ENCODE data around the gene MAU2.

Gene MAU2, protein sequence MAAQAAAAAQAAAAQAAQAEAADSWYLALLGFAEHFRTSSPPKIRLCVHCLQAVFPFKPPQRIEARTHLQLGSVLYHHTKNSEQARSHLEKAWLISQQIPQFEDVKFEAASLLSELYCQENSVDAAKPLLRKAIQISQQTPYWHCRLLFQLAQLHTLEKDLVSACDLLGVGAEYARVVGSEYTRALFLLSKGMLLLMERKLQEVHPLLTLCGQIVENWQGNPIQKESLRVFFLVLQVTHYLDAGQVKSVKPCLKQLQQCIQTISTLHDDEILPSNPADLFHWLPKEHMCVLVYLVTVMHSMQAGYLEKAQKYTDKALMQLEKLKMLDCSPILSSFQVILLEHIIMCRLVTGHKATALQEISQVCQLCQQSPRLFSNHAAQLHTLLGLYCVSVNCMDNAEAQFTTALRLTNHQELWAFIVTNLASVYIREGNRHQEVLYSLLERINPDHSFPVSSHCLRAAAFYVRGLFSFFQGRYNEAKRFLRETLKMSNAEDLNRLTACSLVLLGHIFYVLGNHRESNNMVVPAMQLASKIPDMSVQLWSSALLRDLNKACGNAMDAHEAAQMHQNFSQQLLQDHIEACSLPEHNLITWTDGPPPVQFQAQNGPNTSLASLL

DNA sequence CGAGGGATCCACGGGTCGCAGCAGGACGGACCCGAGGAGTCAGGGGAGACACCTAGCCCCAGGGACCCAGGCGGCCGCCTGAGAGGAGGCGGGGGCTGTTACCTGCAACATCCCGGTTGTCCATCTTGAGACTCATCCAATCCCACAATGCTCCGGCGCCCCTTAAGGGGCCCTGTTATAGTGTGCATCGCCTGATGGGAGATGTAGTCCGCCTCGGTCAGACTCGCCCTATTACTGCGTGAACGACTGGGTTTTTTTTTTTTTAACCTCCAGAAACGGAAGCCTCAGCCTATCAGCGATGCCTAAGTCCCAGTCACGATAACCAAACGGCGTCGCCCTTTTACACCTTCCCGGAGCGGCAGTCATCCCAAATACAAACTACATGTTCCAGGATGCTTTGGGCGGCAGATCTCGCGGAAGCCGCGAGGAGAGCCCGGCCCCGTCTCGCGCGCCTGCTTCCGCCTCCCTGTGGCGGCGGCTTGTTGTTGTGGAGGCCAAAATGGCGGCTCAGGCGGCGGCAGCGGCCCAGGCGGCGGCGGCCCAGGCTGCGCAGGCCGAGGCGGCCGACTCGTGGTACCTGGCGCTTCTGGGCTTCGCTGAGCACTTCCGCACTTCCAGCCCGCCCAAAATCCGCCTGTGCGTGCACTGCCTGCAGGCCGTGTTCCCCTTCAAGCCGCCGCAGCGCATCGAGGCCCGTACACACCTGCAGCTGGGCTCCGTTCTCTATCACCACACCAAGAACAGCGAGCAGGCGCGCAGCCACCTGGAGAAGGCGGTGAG lies at the start of gene MAU2, which contains the start of gene SUGP1:
Gene MAU2, plus strand, starts transcription at position 469 of the 780 bp plus-strand sequence. Its CDS starts 31 bp downstream, at position 500.
Gene SUGP1, minus strand, starts transcription at position 149 of the 780 bp plus-strand sequence. Its CDS starts 13 bp downstream, at position 136.
- DNase-seq, result peak; percentile 93

DNA sequence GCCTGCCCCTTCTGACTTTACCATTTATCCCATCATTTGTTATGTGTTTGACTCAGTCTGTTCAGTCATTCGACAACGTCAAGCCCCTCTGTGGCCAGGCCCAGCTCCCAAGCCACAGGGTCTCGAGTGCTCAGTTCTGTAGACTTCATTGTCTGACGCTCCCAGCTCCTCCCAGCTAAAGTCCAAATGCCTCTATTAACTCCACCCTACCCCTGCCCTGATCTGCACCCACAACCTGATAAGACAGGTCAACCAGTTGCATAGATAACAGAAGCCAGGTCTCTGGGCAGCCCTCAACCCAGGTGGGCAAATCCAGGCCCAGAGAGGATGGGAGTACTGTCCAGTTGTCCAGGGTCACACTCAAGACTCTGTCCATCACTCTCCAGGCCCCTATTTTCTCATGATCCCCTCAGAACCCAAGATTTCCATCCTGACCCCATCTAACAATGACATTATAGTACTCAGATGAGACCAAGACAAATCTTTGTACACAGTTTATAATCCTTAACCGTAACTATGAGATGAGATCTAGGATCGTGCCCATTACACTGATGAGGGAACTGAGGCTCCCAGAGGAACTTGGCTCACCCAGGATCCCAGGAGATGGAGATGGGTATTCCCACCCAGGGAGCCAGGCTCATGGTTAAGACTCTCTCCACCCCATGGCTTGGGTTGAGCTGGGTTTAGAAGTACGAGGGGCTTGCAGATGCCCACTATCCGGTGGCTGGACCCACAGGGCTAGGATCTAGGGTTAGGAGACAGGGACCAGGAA lies 48.6 kb upstream of the MAU2 start:
- no peak for DNase-seq

DNA sequence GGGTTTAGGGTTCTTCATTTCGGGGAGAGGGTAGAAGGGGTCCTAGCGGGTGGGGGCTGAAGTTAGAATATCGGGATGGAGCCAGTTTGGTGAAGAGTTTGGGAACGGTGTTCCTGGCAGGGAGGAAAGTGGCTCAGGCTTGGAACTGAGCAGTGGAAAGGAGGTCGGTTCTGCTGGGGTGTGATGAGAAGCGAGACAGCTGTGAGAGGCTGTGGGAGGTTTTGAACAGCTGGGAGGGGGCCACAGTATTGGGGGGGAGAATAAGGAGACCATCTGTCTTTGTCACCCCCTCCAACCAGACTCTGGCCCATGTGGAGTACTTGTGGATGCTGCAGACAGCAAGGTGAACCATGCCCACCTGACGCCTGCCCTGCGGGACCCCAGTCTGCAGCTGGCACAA lies 46.5 kb upstream of the MAU2 start:
- no peak for DNase-seq

DNA sequence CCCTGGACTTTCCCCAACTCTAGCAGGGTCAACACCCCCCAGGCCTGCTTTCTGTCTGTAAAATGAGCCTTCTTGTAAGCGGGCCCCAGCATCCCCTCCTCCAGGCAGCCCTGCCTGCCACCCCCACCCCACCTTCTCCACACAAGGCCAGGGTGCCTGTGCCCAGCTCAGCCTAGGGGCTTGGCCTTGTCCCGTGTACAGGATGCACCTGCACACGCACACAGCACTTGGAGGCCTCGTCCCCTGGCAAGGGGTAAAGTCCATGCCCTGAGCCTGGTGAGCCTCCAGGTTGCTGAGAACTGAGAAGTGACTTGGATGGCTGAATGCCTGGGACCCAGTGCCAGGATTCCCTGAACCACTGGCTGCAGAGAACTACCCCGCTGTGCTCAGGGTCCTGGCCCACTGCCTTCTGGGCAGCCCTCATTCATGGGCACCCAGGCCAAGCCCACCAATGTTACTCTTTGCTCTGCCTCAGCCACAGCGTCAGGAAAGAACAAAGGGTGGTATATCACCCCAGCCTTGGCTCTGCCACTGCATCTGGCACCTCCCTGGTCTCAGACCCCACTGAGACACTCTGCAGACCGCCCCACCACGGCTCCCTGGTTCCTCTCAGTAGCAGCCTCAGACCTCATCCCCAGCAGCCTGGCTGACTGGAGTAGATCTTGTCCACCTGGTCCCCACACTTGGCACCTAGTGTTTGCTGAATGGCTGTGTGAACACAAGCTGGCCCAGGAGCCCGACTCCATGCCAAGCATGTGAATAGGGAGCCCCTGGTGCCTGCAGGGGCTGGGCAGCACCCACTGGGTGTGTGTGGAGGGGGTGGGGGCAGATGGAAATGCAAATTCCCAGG lies 45.7 kb upstream of the MAU2 start:
- no peak for DNase-seq

DNA sequence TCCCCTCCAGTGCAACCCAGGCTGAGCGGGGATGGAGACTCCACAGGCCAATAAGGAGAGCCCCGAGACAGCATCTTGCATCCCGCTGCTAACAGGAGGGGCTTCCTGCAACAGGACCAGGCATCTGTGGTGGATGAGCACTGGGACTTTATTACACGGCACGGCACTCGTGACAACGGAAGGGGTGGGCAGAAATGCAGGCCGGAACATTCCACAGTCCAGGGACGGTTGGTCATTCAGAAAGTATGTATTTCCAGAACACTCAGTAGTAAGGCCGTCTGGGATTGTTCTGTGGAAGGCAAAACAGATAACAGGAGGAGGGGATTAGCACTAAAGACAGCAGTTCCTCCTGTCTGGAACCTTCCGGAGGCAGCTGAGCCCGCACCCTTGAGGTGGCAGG lies 44.2 kb upstream of the MAU2 start:
- DNase-seq, result no peak

DNA sequence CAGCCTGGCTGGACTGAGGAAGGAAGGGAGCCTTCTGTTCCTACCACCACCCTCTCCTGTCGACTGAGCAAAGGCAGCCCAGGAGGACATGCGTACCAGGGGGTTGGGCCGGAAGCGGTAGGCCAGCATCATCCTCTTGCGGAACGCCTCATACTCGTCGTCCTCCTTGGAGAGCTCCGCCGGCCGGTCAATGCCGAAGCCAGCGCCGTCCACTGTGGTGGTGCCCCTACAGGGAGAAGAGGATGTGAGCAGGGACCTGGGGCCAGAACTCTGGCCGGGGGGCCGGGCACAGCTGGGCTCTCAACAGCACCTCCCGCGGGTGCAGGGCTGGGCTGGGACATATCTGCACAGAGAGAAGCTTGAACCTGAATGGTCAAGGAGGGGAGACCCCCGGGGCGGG lies 43.8 kb upstream of the MAU2 start:
- DNase-seq, result no peak

DNA sequence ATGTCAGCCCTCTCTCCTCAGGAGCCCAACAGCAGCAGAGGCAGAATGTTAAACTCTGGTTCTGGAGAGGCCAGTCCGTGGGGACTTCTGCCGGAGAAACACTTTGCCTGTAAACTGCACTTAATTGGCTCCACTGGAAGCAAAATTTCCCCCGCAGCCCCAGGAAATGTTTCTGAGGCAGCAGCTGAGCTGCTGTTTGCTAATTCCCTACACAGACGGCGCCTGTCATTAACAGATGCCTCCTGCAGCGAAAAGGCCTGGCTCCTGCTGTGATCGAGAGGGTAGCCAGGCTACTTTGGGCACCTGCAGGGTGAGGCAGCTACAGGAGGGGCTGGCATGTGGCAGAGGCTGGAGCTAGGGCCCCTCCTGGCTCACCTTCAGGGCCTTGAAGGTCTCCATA lies 42.3 kb upstream of the MAU2 start:
- DNase-seq, result no peak

DNA sequence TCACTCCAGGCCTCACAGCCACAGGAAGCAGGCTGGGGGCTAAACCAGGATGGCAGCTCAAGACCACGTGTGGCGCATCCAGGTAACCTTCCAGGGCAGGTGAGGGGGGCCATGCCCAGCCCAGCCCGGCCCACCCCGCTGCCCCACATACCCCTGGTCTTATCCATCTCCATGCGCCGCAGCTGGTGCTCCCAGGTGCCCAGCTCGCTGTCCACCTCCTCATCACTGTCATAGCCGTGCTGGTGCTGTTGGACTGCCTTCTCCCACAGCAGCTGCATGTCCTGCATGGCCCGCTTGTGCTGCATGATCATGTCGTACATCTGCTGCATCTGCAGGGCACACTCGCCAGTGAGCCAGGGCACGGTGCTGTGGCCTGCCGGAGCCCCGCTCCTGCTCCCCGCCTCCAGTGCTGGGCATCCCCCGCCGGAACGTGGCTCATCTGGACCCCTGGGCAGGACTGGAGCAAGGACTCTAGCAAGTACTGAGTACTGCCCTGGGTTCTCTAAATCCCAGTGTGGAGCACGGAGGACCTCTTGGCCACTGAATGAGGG lies 41.5 kb upstream of the MAU2 start:
- no peak for DNase-seq

DNA sequence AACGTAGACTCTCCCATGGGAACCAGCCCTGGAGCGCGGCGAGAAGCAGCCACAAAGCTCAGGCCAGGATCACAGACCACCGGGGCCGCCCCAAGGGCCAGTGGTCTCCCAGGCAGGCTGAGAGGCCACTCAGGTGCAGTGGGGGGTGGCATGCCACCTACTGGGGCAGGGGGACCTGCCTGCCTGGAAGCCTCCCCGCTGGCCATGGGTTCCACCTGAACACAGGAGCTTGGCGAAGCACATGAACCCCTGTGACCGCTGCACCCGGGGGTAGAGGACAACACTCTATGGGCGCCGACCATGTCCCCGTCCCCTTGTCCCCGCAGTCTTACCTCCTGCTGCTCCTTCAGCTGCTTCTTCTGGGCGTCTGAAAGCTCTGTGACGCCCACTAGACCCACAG lies 40.8 kb upstream of the MAU2 start:
- no peak for DNase-seq

DNA sequence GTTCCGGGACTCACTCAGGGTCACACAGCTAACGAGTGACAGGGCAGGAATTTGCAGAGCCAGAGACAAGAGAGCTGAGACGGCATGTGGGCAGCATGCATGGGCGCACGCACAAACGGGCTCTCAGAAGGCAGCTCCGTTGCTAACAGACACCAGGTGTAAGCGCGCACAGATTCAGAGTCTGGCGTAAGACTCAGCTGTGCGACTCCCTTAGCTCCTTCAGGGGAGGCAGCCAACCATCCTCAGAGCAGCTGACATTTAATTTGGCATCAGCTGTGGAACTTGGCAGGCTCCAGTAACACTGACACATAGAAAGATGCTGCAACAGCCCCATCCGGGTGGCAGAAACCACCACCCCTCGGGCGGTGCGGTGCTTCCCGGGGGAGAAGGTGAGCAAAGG lies 40.1 kb upstream of the MAU2 start:
- no peak for DNase-seq

DNA sequence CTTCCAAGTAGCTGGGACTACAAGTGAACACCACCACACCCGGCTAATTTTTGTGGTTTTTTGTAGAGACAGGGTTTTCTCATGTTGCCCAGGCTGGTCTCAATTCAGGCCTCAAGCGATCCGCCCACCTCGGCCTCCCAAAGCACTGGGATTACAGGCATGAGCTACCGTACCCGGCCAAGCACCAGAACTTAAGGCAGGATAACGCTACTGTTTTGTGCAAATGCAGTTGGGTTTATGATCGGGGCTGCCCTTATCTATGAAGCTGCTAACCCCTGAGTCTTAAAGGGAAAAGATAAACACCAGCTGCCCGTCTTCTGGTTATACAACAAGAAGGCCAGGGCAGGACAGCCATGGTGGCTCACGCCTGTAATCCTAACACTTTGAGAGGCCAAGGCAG lies 34.9 kb upstream of the MAU2 start:
- no peak for DNase-seq

DNA sequence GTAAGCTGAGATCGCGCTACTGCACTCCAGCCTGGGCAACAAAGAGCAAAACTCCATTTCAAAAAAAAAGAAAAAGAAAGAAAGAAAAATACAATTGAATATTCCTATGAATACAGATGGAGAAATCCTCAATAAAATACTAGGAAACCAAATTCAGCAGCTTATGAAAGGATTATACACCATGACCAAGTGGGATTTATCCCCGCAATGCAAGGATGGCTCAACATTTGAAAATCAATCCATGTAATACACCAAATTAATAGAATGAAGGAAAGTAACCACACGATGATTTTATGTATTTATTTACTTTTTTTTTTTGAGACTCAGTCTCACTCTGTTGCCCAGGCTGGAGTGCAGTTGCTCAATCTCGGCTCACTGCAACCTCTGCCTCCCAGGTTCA lies 28.0 kb upstream of the MAU2 start:
- no peak for DNase-seq

DNA sequence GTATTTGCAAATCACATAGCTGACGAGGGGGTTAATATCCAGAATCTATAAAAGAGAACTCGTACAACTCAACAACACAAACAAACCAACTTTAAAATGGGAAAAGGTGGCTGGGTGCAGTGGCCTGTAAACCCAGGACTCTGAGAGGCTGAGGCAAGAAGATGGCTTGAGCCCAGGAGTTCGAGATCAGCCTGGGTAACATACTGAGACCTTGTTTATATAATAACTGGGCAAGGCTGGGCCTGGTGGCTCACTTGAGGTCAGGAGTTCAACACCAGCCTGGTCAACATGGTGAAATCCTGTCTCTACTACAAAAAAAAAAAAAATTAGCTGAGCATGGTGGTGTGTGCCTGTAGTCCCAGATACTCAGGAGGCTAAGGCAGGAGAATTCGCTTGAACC lies 25.7 kb upstream of the MAU2 start:
- no peak for DNase-seq

DNA sequence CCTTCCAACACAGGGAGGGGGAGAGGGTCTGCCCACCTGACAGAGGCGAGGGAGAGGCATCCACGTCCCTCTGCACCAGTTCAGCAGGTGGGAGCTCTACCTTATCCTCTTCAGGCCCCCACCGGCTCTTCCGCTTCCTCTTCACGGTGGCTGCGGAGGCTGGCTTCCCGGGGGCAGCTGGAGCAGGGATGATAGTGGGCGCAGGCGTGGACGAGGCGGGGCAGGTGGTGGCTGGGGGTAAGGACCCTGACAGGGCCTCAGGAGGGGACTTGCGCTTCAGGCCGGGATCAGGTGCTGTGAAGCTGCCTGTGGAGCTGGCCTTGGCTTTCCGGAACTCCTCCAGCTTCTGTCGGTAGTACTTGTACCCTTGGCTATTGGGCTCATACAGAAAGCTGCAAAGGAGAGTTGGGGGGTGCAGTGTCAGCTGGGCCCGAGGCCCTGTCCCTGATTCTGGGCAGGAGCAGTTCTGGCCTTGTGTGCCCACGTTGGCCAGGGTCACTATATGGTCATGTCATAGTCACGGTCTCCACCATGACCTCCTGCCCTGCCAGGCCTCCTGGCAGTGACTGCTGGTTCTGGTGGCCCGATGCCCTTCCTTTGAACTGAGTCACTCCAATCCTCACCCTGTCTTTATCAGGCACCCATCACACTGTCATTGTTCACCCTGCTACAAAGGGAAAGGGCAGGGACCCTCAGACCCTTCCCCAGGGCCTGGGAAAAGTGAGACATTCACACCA lies 23.5 kb upstream of the MAU2 start:
- DNase-seq, result no peak

DNA sequence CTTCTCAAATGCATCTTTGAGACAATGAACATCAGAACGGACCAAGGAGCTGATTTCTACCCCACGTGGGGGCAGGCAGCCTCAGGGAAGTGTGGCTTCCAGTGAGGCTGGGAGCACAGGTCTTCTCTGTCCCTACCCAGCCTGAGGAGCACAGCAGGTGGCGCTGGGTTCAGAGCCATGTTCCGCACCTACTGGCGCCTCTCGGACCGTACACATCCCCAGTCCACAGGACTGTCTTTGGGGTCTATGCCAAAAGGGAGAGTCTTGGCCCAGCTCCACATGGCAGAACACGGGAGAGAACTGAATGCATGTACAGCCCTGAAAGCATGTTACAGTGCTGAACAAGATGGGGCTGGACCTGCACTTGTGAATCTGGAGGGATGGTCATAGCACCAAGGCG lies 22.9 kb upstream of the MAU2 start:
- no peak for DNase-seq

DNA sequence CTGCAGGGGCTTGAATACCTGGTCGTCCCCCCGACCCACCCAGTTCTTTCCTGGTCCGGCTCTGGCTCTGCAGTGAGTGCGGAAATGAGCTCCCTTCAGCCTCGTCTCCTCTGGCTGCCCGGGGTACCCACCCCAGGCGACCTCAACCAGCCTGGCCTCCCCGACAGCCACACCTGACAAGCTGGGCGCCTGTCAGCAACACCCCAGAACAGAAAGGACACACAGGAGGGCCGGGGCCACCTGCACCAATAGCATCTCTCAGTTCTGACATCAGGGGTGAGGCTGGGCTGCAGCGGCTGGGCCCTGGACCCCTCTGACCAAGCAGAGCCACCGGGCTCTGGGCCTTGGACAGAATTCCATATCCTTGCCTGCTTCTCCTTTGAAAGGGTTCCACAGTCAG lies 20.0 kb upstream of the MAU2 start:
- DNase-seq, result no peak

DNA sequence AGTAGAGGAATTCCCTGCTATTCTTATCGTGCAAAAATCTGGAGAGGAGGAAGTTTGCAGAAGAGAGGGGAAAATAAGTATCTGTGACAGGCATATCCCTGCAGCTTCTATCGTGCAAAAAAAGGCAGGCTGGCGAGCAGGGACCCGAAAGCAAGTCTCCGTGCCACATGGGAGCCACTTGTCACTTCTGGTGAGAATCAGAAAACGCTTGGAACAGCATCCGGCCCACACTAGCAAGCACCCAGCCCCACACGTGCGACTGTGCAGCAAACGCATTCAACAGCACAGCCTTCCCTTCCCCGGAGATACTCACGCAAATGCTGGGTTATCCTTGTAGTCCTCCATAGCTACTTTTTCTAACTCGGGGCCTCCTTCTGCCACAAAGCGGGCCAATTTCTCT lies 17.2 kb upstream of the MAU2 start:
- no peak for DNase-seq

DNA sequence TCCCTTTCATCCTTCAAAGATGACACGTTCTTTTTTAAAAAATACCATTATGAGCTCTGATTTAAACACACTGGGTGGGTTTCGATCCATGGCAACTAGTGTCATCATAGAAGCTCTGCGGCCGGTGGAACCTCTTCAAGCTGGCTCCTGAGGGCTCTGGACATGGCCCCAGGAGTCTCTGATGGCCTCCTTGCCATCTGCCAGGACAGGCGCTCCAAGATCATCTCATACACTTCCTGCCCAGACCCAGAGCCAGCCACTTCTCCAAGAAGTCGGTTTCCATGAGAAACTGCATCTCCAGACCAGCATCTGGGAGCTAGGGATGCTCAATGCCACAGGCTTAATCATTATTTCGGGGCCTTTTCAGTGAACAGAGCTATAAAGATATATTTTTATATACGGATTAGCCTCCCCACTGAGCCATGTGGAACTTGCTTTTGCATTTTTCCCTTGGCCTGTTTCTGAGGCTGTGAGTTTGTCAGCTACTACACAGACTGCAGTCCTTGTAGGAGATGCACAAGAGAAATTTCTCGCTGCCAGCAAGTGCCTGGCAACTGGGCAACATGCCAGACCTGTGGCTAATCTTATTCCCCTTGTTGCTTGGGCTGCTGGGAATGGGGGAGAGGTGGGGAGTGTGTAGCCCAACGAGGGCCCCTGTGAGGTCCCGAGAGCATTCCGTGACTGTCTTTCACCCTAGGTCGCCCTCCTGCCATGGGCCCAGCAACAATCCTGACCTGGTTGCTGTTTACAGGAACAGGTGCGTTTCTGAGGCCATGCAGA lies 16.3 kb upstream of the MAU2 start:
- no peak for DNase-seq

DNA sequence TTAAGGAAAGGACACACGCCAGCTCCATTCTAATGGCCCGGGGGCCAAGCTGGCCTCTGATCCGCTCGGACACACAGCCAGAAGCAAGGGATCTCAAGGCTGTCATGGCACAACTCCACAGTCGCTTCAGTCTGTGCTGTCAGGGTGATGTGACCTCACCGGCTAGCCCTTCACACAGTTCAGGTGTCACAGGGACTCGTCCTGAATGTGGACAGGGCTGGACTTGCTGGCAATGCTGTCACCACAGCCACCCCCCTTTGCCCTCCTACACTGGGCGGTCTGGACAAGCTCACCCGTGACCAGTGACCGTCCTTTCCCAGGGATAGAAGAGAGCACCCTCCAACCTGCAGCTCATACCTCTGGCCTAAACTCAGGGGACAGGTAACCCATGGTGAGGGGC lies 15.6 kb upstream of the MAU2 start:
- DNase-seq, result no peak

DNA sequence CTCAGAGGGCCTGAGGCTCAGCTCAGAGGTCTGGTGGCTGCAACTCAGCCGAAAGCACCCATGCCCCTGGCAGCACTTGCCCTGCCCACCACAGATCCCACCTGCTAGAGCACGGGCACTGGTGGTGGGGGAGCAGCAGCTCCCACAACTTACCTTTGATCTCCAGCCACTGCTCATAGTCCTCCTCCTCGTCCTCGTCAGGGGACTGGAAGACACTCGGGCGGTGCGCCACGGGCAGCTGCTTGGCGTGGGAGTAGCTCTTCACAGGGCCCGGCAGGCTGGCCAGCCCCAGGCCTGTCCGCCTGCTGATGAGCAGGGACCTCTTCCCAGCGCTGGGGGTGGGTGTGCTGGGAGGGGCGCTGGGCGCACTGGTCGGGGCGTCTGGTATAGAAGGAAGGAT lies 14.9 kb upstream of the MAU2 start:
- DNase-seq, result no peak

All from right forelimb (tissue), 1 donor.